Measurements from ENCODE around the gene MFSD2A.
"Not testable (repeated sequence)": the region's sequence is repeated elsewhere in the genome, so short reads cannot be mapped to it uniquely, and the experiment has no call there.

The MFSD2A gene

GRCh38 chr1:40003156-40004093, 48.5 kb downstream of the MFSD2A start:
- DNase-seq (ENCODE audit: low read depth) = no peak

- DNase-seq (ENCODE audit: low read depth) = peak; percentile 43
Observed at GRCh38 chr1:40004857-40005256, 49.9 kb downstream of the MFSD2A start.

GRCh38 chr1:40007481-40008034, 52.6 kb downstream of the MFSD2A start:
- DNase-seq (ENCODE audit: low read depth) = not testable (repeated sequence)

- no peak for DNase-seq (ENCODE audit: low read depth)
Observed at GRCh38 chr1:40011198-40011597, 56.3 kb downstream of the MFSD2A start.

- DNase-seq (ENCODE audit: low read depth) = peak; percentile 49
Observed at GRCh38 chr1:40014253-40014706, 59.3 kb downstream of the MFSD2A start.

GRCh38 chr1:40014812-40015594, 60.1 kb downstream of the MFSD2A start:
- DNase-seq (ENCODE audit: low read depth) = peak; percentile 93

- DNase-seq (ENCODE audit: low read depth) = no peak
Observed at GRCh38 chr1:40017951-40018575, 63.1 kb downstream of the MFSD2A start.

All from amniotic epithelial cell (primary cell).